Epithelial cell of prostate (primary cell): ENCODE results near the gene IL11RA.
"Not testable (repeated sequence)": the region's sequence is repeated elsewhere in the genome, so short reads cannot be mapped to it uniquely, and the experiment has no call there.

ENCODE experiments used
- DNase-seq: peaks from one replicate; pipeline ENCODE4 v3.0.0-alpha.2; 2011; ENCODE audit warnings: low read depth, low spot score
- H3K27ac ChIP-seq: fragments of 450-650 bp; 2 replicates; pipeline ENCODE4 v1.5.1; 2017; ENCODE audit warnings: mild to moderate bottlenecking

Gene IL11RA

GRCh38 chr9:34628656-34629490 is 23.1 kb upstream of the IL11RA start, which contains the start of gene ARID3C:
Gene ARID3C, minus strand, starts transcription at chr9:34629066. Its CDS starts 1,052 bp downstream, at chr9:34628014.
- H3K27ac ChIP-seq = no peak within 1 kb of the TSS
- DNase-seq = no peak

DNA sequence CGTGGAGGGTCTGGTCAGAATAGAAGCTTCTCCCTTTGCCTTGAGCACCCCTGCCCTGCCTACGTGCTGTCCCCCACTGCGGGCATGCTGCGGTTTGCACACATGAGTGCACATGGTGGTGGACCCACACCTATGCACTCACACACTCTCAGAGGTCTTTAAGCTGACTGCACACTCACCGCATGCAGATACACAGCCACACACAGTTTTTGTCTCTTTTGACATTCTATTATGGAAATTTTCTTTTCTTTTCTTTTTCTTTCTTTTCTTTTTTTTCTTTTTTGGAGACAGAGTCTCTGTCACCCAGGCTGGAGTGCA is 22.5 kb upstream of the IL11RA start:
- no peak for DNase-seq
- H3K27ac ChIP-seq = no peak overlapping the region

DNA sequence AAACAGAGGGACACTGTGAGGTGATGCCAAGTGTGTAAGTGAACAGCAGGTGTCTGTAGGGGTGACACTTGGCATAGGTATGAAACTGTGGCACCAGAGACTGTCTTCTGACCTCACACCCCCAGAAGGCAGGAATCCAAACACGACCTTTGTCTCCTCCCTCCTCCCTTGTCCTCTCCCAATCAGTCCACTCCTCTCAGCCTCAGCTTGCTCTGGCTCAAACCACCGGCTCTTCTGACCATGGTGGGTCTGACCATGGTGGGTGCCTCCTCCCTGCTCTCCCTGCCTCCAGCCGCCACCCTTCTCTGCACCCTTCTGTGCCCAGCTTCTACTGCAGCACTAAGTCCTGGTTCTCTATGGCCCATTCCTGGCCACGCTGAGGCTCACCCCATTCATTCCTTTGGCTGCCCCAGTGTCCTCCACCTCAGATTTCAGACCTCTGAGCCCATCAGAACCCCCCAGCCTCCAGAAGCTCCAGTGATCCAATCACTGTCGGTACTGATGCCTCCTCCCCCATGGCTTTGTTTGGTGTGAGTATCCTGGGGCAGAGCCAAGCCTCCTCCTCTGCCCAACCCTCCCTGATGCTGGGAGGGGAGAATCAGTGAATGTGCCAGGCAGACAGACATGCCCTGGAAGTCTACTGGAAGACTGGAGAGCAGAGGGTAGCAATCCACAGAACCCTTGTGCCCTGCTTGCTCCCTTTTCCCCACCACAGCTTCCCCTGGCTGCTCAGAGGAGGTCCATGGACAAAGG is 21.4 kb upstream of the IL11RA start:
- H3K27ac ChIP-seq = no peak overlapping the region
- no peak for DNase-seq

GRCh38 chr9:34633166-34633565 is 18.8 kb upstream of the IL11RA start:
- DNase-seq = no peak
- H3K27ac ChIP-seq = no peak overlapping the region

DNA sequence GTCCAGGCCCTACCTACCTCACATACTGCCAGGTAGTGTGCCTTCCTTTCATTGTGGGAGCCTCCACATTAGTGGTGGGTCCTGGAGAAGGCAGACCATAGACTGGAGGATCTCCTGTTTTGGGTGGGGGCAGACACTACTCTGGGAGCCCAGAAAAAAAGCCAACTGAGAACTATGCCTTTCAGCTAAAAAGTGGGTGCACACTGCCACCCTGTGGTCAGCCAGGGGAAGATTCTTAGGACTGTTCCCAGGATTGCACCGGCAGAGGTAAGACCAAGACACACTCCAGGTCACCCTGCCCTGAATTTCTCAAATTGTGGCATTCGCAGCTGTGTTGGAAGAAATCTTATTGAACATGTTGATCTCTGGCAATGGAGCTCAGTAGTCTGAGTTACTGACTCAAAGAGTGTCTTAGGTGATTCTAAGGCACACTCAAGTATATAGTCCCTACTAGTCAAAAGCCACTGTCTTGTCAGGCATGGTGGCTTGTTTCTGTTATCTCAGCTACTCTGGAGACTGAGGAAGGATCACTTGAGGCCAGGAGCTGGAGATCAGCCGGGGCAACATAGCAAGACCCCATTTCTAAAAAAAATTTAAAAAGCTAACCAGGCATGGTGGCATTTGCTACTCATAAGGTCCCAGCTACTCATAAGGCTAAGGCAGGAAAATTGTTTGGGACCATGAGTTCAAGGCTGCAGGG is 18.0 kb upstream of the IL11RA start:
- DNase-seq = no peak
- H3K27ac ChIP-seq = no peak overlapping the region

DNA sequence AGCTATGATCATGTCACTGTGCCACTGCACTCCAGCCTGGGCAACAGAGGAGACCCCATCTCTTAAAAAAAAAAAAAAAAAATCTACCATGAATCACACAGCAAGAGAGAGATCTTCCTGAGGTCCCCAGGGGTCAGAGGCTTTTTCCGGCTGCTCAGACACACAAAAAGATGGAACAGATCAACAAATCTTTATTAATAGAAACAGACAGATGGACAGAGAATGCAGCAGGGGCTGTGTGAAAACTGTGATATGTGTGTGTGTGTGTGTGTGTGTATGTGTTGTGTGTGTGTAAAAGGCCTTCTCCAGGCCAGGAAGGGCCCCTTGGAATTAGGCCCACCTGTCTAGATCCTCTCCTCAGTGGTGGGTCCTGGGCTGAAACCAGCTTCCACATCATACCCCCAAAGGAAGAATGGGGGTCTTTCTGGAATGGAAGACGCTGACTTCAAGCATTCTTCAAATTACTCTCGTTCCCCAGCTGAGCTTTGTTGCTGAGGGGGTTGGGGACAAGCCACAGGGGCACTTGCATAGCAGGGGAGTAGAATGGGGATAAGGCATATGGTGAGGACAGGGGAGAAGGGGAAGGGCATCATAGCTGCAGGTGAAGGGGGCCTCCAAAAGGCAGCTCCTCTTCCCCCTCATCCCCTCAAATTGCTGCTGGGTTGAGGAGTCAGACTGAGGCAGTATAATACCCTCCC is 17.3 kb upstream of the IL11RA start:
- no peak for DNase-seq
- H3K27ac ChIP-seq = no peak overlapping the region

GRCh38 chr9:34635556-34635955 is 16.4 kb upstream of the IL11RA start:
- H3K27ac ChIP-seq = no peak overlapping the region
- DNase-seq = no peak

GRCh38 chr9:34636791-34637355 is 15.1 kb upstream of the IL11RA start:
- no peak for DNase-seq
- H3K27ac ChIP-seq = peak overlapping the region; percentile 54

DNA sequence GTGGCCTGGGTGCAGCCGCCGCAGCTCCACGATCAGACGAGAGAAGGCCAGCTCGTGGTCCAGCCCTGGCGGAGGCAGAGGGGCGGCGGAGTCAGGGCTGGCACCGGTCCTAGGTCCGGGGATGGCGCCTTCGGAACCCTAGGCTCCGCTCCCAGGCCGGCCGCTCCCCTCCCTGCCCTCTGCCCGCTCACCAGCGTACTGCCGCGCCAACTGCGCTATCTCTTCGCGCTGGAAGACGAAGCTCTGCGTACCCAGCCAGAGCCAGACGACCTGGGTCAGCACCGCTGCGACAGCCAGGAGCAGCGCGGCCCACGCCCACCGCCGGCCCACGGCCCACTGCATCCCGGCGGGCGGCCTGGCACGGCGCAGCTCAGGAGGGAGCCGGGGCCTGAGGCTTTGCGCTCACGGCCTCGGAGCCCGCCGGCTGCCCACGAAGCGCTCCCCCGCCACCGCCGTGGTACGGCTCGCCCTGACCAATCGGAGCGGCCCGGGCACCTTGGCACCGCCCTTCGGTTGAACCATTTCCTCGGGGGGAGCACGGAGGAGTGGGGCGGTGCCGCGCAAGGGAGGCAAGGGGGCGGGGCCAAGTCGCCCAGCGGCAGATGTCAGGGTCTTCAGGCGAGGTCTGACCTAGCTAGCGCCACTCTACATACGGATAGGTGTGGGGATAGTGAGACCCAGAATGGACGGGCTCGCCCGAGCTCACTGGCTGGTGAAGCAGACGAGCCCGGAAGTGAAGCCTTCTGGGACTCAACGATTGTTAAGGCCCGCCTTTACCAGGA is 14.4 kb upstream of the IL11RA start, which contains the start of gene SIGMAR1:
Gene SIGMAR1 (minus strand): TSS at position 432 of the 782 bp plus-strand sequence. CDS start 90 bp downstream, at position 342.
- H3K27ac ChIP-seq = peak within 1 kb of the TSS; percentile 54
- DNase-seq = no peak

GRCh38 chr9:34638138-34638445 is 13.9 kb upstream of the IL11RA start:
- peak overlapping the region; percentile 54 for H3K27ac ChIP-seq
- no peak for DNase-seq

DNA sequence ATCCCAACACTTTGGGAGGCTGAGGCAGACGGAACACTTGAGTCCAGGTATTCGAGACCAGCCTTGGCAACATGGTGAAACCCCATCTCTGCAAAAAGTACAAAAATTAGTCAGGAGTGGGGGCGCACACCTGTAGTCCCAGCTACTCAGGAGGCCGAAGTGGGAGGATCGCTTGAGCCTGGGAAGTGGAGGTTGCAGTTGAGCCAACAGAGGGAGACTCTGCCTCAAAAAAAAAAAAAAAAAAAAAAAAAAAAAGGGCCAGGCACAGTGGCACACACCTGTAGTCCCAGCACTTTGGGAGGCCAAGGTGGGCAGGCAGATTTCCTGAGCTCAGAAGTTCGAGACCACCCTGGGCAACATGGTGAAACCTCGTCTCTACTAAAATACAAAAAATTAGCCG is 12.7 kb upstream of the IL11RA start:
- H3K27ac ChIP-seq, DNase-seq: not testable (repeated sequence)

DNA sequence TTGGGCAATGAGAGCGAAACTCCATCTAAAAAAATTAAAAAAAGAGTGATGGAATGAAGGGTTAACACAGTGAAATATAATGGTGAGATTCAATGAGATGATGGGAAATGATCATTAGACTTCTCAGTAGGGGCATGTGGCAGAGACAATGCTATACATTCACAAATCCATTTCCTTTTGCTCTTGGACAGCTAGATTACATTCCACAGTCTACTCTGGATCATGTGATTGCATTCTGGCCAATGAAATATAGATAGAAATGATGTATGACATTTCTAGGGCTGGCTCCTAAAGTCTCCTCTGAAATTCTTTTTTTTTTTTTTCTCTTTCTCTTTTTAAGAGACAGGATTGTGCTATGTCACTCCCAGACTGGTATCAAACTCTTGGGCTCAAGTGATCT is 9.3 kb upstream of the IL11RA start:
- no peak for DNase-seq
- H3K27ac ChIP-seq = no peak overlapping the region

- DNase-seq = no peak
- H3K27ac ChIP-seq = no peak overlapping the region
Observed at GRCh38 chr9:34644766-34645314, 7.1 kb upstream of the IL11RA start.

DNA sequence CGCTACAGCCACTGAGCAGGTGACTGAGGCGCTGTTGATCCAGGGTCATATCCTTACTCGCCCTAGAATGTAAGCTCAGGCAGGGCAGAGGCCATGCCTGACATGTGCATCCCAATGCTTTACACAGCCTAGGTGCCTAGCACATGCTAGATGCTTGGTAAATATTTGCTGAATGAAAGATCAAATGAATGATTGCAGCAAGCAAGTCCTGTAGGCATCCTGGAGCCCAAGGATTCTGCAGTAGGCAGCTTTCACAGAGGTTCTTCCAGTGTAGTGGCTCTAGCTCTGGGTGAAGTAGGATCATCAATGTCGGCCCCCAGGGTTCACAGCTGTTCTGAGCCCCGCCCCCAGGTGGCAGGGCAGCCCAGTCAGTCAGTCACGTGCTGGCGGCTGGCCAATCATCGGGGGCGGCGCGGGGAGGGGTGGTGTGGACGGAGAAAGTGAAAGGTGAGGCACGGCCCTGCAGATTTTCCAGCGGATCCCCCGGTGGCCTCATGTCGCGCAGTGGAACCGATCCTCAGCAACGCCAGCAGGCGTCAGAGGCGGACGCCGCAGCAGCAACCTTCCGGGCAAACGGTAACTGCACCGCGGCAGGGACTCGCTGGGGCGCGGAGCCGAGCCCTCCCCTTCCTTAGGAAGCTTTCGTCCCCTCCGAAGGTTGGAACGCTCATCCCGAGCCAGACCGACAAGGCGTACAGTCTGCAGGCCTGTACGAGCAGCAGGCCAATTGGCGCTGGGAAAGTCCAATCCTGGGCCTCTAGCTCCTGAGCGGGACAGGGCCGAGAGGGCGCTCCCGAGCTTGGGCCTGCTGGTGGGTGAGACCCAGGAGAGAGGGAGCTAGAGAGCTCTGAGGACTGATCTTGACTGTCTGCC is 5.5 kb upstream of the IL11RA start, which contains the start of gene GALT:
Gene GALT (plus strand): TSS at position 465 of the 873 bp plus-strand sequence. CDS start 30 bp downstream, at position 495.
- H3K27ac ChIP-seq = peak within 1 kb of the TSS; percentile 47
- DNase-seq = no peak

DNA sequence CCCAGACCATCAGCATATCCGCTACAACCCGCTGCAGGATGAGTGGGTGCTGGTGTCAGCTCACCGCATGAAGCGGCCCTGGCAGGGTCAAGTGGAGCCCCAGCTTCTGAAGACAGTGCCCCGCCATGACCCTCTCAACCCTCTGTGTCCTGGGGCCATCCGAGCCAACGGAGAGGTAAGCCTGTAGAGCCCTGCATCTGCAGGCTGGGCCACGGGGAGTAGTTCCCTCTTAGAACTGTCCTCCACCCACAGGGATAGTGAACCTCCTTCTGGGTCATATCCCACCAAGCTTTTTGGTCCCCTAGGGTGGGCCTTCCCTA is 4.9 kb upstream of the IL11RA start:
- peak overlapping the region; percentile 47 for H3K27ac ChIP-seq
- DNase-seq = no peak

- H3K27ac ChIP-seq = no peak overlapping the region
- DNase-seq = no peak
Observed at GRCh38 chr9:34647651-34648050, 4.3 kb upstream of the IL11RA start.

- H3K27ac ChIP-seq = no peak overlapping the region
- DNase-seq = no peak
Observed at GRCh38 chr9:34648673-34649072, 3.3 kb upstream of the IL11RA start.

- no peak for DNase-seq
- H3K27ac ChIP-seq = no peak overlapping the region
Observed at GRCh38 chr9:34650816-34651215, 1.2 kb upstream of the IL11RA start.
